Omental fat pad (tissue), 4 donors: Measurements from ENCODE around the gene PBXIP1. TPM values are rescaled to one million over a fixed set of nuclear protein-coding genes. Genes with fewer than 3 reads are reported as not detected.

Source experiments
- ATAC-seq: fragments of 150-250 bp; one replicate; pipeline ENCODE4 v1.9.1; 2016; ENCODE audit warnings: mild to moderate bottlenecking, moderate library complexity; ENCODE audit not compliant: low FRiP score
- DNase-seq: peaks from one replicate; pipeline ENCODE4 v3.0.0-alpha.2; 2019; ENCODE audit warnings: low spot score
- CTCF ChIP-seq, 3 donors: fragments of 450-650 bp; IDR thresholded peaks; one replicate each; pipeline ENCODE4 v1.5.1; 2016 to 2017; ENCODE audit warnings: antibody characterized with exemption in 3 of 3, mild to moderate bottlenecking in 3 of 3, moderate library complexity in 2 of 3
- total RNA-seq, 4 donors: library from RNA; depleted of rRNA; stranded (reverse); fragments of >200 nt; gene quantifications; one replicate each; pipeline ENCODE4 v1.1.0, GENCODE V29; 2016

Gene PBXIP1
- 10 to 100 TPM; 65.0 to 93.7 (median 82.0) TPM for total RNA-seq

GRCh38 chr1:154955718-154956543 is at the start of gene PBXIP1:
Gene PBXIP1, minus strand, starts transcription at chr1:154956099. Its CDS starts 2,378 bp downstream, at chr1:154953721.
- no peak for TF ChIP-seq CTCF (IDR thresholded peaks at IDR 0.05)
- DNase-seq (no peak), ATAC-seq (peak; percentile 69)

GRCh38 chr1:155005076-155006011 is 49.4 kb upstream of the PBXIP1 start:
- DNase-seq (no peak), ATAC-seq (peak; percentile 7)
- TF ChIP-seq CTCF (IDR thresholded peaks at IDR 0.05): no peak

- no peak for TF ChIP-seq CTCF (IDR thresholded peaks at IDR 0.05)
- ATAC-seq: no peak
- DNase-seq: no peak
These were observed 48.6 kb upstream of the PBXIP1 start for GRCh38 chr1:155004352-155005075.

- DNase-seq (no peak), ATAC-seq (peak; percentile 3)
- no peak for TF ChIP-seq CTCF (IDR thresholded peaks at IDR 0.05)
These were observed 48.0 kb upstream of the PBXIP1 start for GRCh38 chr1:155003766-155004351.

- ATAC-seq: no peak
- TF ChIP-seq CTCF (IDR thresholded peaks at IDR 0.05): no peak
- DNase-seq: no peak
These were observed 47.4 kb upstream of the PBXIP1 start for GRCh38 chr1:155003227-155003765.
